HepG2 (cell line): ENCODE results near the gene CFL1. TPM values are rescaled to one million over a fixed set of nuclear protein-coding genes. Genes with fewer than 3 reads are reported as not detected.

Source experiments
- CCDC6 ChIP-seq: sonication (generic); formaldehyde crosslinking; IDR thresholded peaks from 2 replicates; pipeline ENCODE4 v1.8.1; 2022; ENCODE audit warnings: mild to moderate bottlenecking, missing genetic modification reagents, moderate library complexity
- ELF1 ChIP-seq: sonication (generic); formaldehyde crosslinking; IDR thresholded peaks from 2 replicates; pipeline ENCODE4 v1.4.0; 2020; ENCODE audit warnings: missing genetic modification reagents
- FOSL2 ChIP-seq: sonication (generic); formaldehyde crosslinking; IDR thresholded peaks from 2 replicates; pipeline ENCODE4 v1.4.0; 2020; ENCODE audit warnings: missing genetic modification reagents
- MEF2D ChIP-seq: sonication (generic); formaldehyde crosslinking; IDR thresholded peaks from 2 replicates; pipeline ENCODE4 v1.5.1; 2020; ENCODE audit warnings: mild to moderate bottlenecking, missing genetic modification reagents
- RFX3 ChIP-seq: IDR thresholded peaks from 2 replicates; pipeline ENCODE4 v1.6.1; 2016; ENCODE audit warnings: missing biosample characterization, missing genetic modification reagents
- RORA ChIP-seq: sonication (generic); formaldehyde crosslinking; IDR thresholded peaks from 2 replicates; pipeline ENCODE4 v1.5.0; 2020; ENCODE audit warnings: mild to moderate bottlenecking, missing genetic modification reagents, moderate library complexity
- ZBTB38 ChIP-seq: sonication (generic); formaldehyde crosslinking; IDR thresholded peaks from 2 replicates; pipeline ENCODE4 v1.5.1; 2020; ENCODE audit warnings: mild to moderate bottlenecking, missing genetic modification reagents
- ZNF431 ChIP-seq: sonication (generic); formaldehyde crosslinking; IDR thresholded peaks from 2 replicates; pipeline ENCODE4 v1.9.0; 2022; ENCODE audit warnings: missing genetic modification reagents, low read depth, mild to moderate bottlenecking, borderline replicate concordance
- ZSCAN20 ChIP-seq: sonication (generic); formaldehyde crosslinking; IDR thresholded peaks from 2 replicates; pipeline ENCODE4 v1.4.0; 2020; ENCODE audit warnings: missing genetic modification reagents, mild to moderate bottlenecking, borderline replicate concordance
- ZZZ3 ChIP-seq: sonication (generic); formaldehyde crosslinking; IDR thresholded peaks from 2 replicates; pipeline ENCODE4 v1.4.0; 2020; ENCODE audit warnings: missing genetic modification reagents, mild to moderate bottlenecking, borderline replicate concordance
- polyA plus RNA-seq, 8 experiments: library from polyadenylated mRNA; depleted of rRNA in 3 of 8; stranded (reverse) in 7 of 8; unstranded in 1 of 8; fragments of >200 nt; fragmentation: Illumina TruSeq in 4 of 8; extraction: Trizol in 4 of 8; gene quantifications; 2 replicates each; pipeline versions ENCODE4 v1.2.1 to v1.2.3, GENCODE V29; 2011 to 2016; ENCODE audit warnings: low read depth in 4 of 8, missing spikeins in 1 of 8, mixed read lengths in 1 of 8; ENCODE audit not compliant: insufficient read depth in 1 of 8
- total RNA-seq, 5 experiments: library from RNA; depleted of rRNA; stranded (reverse); fragments of >200 nt; fragmentation: Illumina TruSeq; extraction: Trizol; gene quantifications; 2 replicates each; pipeline ENCODE4 v1.2.3, GENCODE V29; 2016; ENCODE audit warnings: low read depth in 1 of 5
- TF ChIP-seq, protein P1 (sequence below), 2 experiments: IDR thresholded peaks; 2 replicates each; pipeline ENCODE4 v1.6.1; 2011 to 2012; ENCODE audit warnings: low read length in 2 of 2, borderline replicate concordance in 1 of 2, low read depth in 1 of 2, mild to moderate bottlenecking in 1 of 2, moderate library complexity in 1 of 2
- TF ChIP-seq, protein P2 (sequence below): sonication (generic); formaldehyde crosslinking; IDR thresholded peaks from 2 replicates; pipeline ENCODE4 v1.9.0; 2021; ENCODE audit warnings: mild to moderate bottlenecking, missing genetic modification reagents
- TF ChIP-seq, protein P3 (sequence below): sonication (generic); formaldehyde crosslinking; IDR thresholded peaks from 2 replicates; pipeline ENCODE4 v1.8.0; 2022; ENCODE audit warnings: missing genetic modification reagents, mild to moderate bottlenecking, moderate library complexity, borderline replicate concordance
- TF ChIP-seq, protein P4 (sequence below): sonication (generic); formaldehyde crosslinking; IDR thresholded peaks from 2 replicates; pipeline ENCODE4 v1.5.1; 2020; ENCODE audit warnings: missing genetic modification reagents, mild to moderate bottlenecking, borderline replicate concordance
- TF ChIP-seq, protein P5 (sequence below): sonication (generic); formaldehyde crosslinking; IDR thresholded peaks from 2 replicates; pipeline ENCODE4 v1.4.0; 2020; ENCODE audit warnings: missing genetic modification reagents, low read depth, mild to moderate bottlenecking, borderline replicate concordance

The CFL1 gene
- total and polyA plus RNA-seq, 2 of the 13 experiments (the other 11 are each of a cell fraction or from before 2014, with no cell fraction given), result 379 to 383 TPM

DNA sequence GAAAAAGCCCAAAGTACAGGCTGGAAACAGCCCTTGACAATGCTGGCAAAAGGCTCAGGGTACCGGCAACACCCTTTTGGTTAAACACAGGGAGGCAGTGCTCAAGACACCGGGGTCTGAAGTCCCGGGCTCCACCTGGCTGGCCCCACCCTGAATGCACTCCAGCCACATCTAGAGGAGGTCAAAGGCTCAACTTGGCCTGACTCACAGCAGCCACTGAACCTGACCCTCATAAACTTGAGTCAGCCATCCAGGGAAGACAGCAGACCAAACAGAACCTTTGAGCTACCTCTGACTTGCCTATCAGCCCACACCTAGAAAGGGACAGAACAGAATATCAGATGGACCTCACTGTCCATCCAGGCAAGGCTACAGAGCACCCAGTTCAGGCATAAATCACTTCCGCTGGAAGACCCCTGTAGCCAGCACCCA lies 3.8 kb downstream of the CFL1 start (continued):
- no peak for TF ChIP-seq ZBTB38 (CRISPR knock-in tag)
- TF ChIP-seq, protein P1, sequence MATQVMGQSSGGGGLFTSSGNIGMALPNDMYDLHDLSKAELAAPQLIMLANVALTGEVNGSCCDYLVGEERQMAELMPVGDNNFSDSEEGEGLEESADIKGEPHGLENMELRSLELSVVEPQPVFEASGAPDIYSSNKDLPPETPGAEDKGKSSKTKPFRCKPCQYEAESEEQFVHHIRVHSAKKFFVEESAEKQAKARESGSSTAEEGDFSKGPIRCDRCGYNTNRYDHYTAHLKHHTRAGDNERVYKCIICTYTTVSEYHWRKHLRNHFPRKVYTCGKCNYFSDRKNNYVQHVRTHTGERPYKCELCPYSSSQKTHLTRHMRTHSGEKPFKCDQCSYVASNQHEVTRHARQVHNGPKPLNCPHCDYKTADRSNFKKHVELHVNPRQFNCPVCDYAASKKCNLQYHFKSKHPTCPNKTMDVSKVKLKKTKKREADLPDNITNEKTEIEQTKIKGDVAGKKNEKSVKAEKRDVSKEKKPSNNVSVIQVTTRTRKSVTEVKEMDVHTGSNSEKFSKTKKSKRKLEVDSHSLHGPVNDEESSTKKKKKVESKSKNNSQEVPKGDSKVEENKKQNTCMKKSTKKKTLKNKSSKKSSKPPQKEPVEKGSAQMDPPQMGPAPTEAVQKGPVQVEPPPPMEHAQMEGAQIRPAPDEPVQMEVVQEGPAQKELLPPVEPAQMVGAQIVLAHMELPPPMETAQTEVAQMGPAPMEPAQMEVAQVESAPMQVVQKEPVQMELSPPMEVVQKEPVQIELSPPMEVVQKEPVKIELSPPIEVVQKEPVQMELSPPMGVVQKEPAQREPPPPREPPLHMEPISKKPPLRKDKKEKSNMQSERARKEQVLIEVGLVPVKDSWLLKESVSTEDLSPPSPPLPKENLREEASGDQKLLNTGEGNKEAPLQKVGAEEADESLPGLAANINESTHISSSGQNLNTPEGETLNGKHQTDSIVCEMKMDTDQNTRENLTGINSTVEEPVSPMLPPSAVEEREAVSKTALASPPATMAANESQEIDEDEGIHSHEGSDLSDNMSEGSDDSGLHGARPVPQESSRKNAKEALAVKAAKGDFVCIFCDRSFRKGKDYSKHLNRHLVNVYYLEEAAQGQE (IDR thresholded peaks at IDR 0.05; ENCODE audit: borderline replicate concordance in 1 of 2, low read depth in 1 of 2, low read length in 2 of 2), result peak in 1 of 2 experiments; percentile 42; a peak in 1 of 4 replicates
- TF ChIP-seq, protein P2, sequence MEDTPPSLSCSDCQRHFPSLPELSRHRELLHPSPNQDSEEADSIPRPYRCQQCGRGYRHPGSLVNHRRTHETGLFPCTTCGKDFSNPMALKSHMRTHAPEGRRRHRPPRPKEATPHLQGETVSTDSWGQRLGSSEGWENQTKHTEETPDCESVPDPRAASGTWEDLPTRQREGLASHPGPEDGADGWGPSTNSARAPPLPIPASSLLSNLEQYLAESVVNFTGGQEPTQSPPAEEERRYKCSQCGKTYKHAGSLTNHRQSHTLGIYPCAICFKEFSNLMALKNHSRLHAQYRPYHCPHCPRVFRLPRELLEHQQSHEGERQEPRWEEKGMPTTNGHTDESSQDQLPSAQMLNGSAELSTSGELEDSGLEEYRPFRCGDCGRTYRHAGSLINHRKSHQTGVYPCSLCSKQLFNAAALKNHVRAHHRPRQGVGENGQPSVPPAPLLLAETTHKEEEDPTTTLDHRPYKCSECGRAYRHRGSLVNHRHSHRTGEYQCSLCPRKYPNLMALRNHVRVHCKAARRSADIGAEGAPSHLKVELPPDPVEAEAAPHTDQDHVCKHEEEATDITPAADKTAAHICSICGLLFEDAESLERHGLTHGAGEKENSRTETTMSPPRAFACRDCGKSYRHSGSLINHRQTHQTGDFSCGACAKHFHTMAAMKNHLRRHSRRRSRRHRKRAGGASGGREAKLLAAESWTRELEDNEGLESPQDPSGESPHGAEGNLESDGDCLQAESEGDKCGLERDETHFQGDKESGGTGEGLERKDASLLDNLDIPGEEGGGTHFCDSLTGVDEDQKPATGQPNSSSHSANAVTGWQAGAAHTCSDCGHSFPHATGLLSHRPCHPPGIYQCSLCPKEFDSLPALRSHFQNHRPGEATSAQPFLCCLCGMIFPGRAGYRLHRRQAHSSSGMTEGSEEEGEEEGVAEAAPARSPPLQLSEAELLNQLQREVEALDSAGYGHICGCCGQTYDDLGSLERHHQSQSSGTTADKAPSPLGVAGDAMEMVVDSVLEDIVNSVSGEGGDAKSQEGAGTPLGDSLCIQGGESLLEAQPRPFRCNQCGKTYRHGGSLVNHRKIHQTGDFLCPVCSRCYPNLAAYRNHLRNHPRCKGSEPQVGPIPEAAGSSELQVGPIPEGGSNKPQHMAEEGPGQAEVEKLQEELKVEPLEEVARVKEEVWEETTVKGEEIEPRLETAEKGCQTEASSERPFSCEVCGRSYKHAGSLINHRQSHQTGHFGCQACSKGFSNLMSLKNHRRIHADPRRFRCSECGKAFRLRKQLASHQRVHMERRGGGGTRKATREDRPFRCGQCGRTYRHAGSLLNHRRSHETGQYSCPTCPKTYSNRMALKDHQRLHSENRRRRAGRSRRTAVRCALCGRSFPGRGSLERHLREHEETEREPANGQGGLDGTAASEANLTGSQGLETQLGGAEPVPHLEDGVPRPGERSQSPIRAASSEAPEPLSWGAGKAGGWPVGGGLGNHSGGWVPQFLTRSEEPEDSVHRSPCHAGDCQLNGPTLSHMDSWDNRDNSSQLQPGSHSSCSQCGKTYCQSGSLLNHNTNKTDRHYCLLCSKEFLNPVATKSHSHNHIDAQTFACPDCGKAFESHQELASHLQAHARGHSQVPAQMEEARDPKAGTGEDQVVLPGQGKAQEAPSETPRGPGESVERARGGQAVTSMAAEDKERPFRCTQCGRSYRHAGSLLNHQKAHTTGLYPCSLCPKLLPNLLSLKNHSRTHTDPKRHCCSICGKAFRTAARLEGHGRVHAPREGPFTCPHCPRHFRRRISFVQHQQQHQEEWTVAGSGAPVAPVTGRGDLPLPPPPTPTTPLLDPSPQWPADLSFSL (CRISPR knock-in tag), result no peak
- TF ChIP-seq, protein P3, sequence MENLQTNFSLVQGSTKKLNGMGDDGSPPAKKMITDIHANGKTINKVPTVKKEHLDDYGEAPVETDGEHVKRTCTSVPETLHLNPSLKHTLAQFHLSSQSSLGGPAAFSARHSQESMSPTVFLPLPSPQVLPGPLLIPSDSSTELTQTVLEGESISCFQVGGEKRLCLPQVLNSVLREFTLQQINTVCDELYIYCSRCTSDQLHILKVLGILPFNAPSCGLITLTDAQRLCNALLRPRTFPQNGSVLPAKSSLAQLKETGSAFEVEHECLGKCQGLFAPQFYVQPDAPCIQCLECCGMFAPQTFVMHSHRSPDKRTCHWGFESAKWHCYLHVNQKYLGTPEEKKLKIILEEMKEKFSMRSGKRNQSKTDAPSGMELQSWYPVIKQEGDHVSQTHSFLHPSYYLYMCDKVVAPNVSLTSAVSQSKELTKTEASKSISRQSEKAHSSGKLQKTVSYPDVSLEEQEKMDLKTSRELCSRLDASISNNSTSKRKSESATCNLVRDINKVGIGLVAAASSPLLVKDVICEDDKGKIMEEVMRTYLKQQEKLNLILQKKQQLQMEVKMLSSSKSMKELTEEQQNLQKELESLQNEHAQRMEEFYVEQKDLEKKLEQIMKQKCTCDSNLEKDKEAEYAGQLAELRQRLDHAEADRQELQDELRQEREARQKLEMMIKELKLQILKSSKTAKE (CRISPR knock-in tag), result peak; percentile 94
- TF ChIP-seq FOSL2 (CRISPR knock-in tag), result peak; percentile 76
- no peak for TF ChIP-seq ZSCAN20 (CRISPR knock-in tag)
- TF ChIP-seq ZNF431 (CRISPR knock-in tag), result peak; percentile 59; the same call in 1 of the 2 replicates
- TF ChIP-seq ZZZ3 (CRISPR knock-in tag), result no peak
- no peak for TF ChIP-seq MEF2D
- TF ChIP-seq CCDC6, result no peak
- no peak for TF ChIP-seq ELF1 (CRISPR knock-in tag)
- TF ChIP-seq, protein P4, sequence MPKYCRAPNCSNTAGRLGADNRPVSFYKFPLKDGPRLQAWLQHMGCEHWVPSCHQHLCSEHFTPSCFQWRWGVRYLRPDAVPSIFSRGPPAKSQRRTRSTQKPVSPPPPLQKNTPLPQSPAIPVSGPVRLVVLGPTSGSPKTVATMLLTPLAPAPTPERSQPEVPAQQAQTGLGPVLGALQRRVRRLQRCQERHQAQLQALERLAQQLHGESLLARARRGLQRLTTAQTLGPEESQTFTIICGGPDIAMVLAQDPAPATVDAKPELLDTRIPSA (CRISPR knock-in tag), result no peak
- no peak for TF ChIP-seq RORA (CRISPR knock-in tag)
- no peak for TF ChIP-seq RFX3 (CRISPR knock-in tag)
- TF ChIP-seq, protein P5, sequence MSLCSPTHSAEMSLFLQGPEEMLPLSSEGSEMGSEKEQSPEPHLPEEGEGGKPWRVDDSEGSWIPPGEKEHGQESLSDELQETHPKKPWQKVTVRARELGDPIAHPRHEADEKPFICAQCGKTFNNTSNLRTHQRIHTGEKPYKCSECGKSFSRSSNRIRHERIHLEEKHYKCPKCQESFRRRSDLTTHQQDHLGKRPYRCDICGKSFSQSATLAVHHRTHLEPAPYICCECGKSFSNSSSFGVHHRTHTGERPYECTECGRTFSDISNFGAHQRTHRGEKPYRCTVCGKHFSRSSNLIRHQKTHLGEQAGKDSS (CRISPR knock-in tag), result 0 out of 2 replicates have a peak, but pooled peaks have one; percentile 32
